ENCODE measurements around the gene POU3F3.

POU3F3 gene

GRCh38 chr2:104900608-104901007, 46.7 kb downstream of the POU3F3 start:
- H3K27me3 Mint-ChIP-seq (ENCODE audit: low read depth), result peaks cover 11% of the 10 kb centered on the region
- no peaks in the 10 kb centered on the region for H3K36me3 Mint-ChIP-seq (ENCODE audit: low read depth)
- TF ChIP-seq, protein P1, sequence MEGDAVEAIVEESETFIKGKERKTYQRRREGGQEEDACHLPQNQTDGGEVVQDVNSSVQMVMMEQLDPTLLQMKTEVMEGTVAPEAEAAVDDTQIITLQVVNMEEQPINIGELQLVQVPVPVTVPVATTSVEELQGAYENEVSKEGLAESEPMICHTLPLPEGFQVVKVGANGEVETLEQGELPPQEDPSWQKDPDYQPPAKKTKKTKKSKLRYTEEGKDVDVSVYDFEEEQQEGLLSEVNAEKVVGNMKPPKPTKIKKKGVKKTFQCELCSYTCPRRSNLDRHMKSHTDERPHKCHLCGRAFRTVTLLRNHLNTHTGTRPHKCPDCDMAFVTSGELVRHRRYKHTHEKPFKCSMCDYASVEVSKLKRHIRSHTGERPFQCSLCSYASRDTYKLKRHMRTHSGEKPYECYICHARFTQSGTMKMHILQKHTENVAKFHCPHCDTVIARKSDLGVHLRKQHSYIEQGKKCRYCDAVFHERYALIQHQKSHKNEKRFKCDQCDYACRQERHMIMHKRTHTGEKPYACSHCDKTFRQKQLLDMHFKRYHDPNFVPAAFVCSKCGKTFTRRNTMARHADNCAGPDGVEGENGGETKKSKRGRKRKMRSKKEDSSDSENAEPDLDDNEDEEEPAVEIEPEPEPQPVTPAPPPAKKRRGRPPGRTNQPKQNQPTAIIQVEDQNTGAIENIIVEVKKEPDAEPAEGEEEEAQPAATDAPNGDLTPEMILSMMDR (IDR thresholded peaks at IDR 0.05; ENCODE audit: unreplicated experiment in 3 of 3), result no peak
- peak overlapping the region; percentile 76 to 93 (median 83) for H3K27ac Mint-ChIP-seq
- no peaks in the 10 kb centered on the region for H3K9me3 Mint-ChIP-seq
- H3K4me3 Mint-ChIP-seq, result peak overlapping the region in 1 of 3 experiments; percentile 18
- H3K4me1 Mint-ChIP-seq, result no peaks in the 10 kb centered on the region

GRCh38 chr2:104901037-104901881, 47.3 kb downstream of the POU3F3 start:
- Mint-ChIP-seq H3K27me3 (ENCODE audit: low read depth) (peaks cover 11% of the 10 kb centered on the region), H3K9me3 (no peaks in the 10 kb centered on the region), H3K27ac (peak overlapping the region; percentile 76 to 93 (median 83)), H3K36me3 (ENCODE audit: low read depth) (no peaks in the 10 kb centered on the region), H3K4me3 (peak overlapping the region in 2 of 3 experiments; percentile 15 to 18), H3K4me1 (no peaks in the 10 kb centered on the region)
- TF ChIP-seq, protein P1 (IDR thresholded peaks at IDR 0.05; ENCODE audit: unreplicated experiment in 3 of 3), result no peak

GRCh38 chr2:104902317-104902716, 48.4 kb downstream of the POU3F3 start:
- Mint-ChIP-seq H3K36me3 (ENCODE audit: low read depth) (no peaks in the 10 kb centered on the region), H3K9me3 (no peaks in the 10 kb centered on the region), H3K27ac (peak overlapping the region; percentile 76 to 93 (median 83)), H3K4me1 (no peaks in the 10 kb centered on the region), H3K4me3 (peak overlapping the region in 2 of 3 experiments; percentile 9 to 42), H3K27me3 (ENCODE audit: low read depth) (peaks cover 11% of the 10 kb centered on the region)
- TF ChIP-seq, protein P1 (IDR thresholded peaks at IDR 0.05; ENCODE audit: unreplicated experiment in 3 of 3), result no peak

Measured in nephron (organoid).